Prostate gland (tissue), 2 donors: ENCODE data around the gene PEX1.
"Not testable (repeated sequence)": the region's sequence is repeated elsewhere in the genome, so short reads cannot be mapped to it uniquely, and the experiment has no call there.

Source experiments
- CTCF ChIP-seq, 4 experiments: fragments of 200-600 bp in 2 of 4; fragments of 450-650 bp in 2 of 4; sonication (generic) in 2 of 4; IDR thresholded peaks; 1 replicate in 3 of 4; 2 replicates in 1 of 4; pipeline ENCODE4 v1.5.1; 2016 to 2019; ENCODE audit warnings: antibody characterized with exemption in 4 of 4, mild to moderate bottlenecking in 2 of 4, moderate library complexity in 2 of 4
- POLR2A ChIP-seq: fragments of 450-650 bp; IDR thresholded peaks from one replicate; pipeline ENCODE4 v1.6.1; 2016; ENCODE audit warnings: antibody characterized with exemption, mild to moderate bottlenecking

GRCh38 chr7:92468589-92468988 lies 59.7 kb downstream of the PEX1 start:
- TF ChIP-seq CTCF (IDR thresholded peaks at IDR 0.05); POLR2A: not testable (repeated sequence)
